ENCODE data around the gene YARS1.
"Not testable (repeated sequence)": the region's sequence is repeated elsewhere in the genome, so short reads cannot be mapped to it uniquely, and the experiment has no call there.

The YARS1 gene

GRCh38 chr1:32808580-32808979 is 8.6 kb downstream of the YARS1 start:
- TF ChIP-seq, protein P1, sequence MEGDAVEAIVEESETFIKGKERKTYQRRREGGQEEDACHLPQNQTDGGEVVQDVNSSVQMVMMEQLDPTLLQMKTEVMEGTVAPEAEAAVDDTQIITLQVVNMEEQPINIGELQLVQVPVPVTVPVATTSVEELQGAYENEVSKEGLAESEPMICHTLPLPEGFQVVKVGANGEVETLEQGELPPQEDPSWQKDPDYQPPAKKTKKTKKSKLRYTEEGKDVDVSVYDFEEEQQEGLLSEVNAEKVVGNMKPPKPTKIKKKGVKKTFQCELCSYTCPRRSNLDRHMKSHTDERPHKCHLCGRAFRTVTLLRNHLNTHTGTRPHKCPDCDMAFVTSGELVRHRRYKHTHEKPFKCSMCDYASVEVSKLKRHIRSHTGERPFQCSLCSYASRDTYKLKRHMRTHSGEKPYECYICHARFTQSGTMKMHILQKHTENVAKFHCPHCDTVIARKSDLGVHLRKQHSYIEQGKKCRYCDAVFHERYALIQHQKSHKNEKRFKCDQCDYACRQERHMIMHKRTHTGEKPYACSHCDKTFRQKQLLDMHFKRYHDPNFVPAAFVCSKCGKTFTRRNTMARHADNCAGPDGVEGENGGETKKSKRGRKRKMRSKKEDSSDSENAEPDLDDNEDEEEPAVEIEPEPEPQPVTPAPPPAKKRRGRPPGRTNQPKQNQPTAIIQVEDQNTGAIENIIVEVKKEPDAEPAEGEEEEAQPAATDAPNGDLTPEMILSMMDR (IDR thresholded peaks at IDR 0.05; ENCODE audit: control insufficient read depth, insufficient read depth, low read depth, low read length, missing control alignments): no peak
- DNase-seq (ENCODE audit: low read depth): no peak
- H3K4me3 ChIP-seq (ENCODE audit: control insufficient read depth, low read depth, low read length): no peak overlapping the region

DNA sequence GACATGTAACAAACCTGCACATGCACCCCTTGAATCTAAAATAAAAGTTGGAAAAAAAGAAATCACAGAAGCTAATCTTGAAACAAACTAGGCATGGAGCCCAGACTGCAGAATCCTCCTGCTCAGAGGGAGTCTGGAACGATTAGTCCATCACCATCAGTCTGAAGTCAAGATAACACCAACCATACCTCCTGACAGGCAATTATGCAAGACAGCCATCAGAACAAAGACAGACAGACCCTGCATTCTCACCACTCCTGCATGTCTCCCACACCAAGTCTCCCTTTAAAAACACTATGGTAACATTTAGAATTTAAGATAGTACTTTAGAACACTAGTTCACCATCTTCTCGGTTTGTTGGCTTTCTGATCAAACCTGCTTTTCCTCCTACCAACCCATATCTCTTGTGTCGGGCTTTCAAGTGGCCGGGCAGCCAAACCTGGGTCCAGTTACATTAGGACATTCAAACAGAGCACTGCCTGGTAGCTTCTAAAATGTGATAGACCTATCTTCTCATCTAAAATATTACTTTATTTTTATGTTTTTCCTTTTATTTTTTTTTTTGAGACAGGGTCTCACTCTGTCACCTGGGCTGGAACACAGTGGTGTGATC is 10.1 kb downstream of the YARS1 start:
- H3K4me3 ChIP-seq (ENCODE audit: control insufficient read depth, low read depth, low read length): no peak overlapping the region
- TF ChIP-seq, protein P1 (IDR thresholded peaks at IDR 0.05; ENCODE audit: control insufficient read depth, insufficient read depth, low read depth, low read length, missing control alignments): no peak
- no peak for DNase-seq (ENCODE audit: low read depth)

GRCh38 chr1:32806290-32806689 is 10.9 kb downstream of the YARS1 start:
- H3K4me3 ChIP-seq (ENCODE audit: control insufficient read depth, low read depth, low read length): no peak overlapping the region
- TF ChIP-seq, protein P1 (IDR thresholded peaks at IDR 0.05; ENCODE audit: control insufficient read depth, insufficient read depth, low read depth, low read length, missing control alignments): no peak
- no peak for DNase-seq (ENCODE audit: low read depth)

GRCh38 chr1:32804460-32804859 is 12.7 kb downstream of the YARS1 start:
- not testable (repeated sequence) for DNase-seq (ENCODE audit: low read depth); H3K4me3 ChIP-seq (ENCODE audit: control insufficient read depth, low read depth, low read length)

GRCh38 chr1:32801096-32801715 is 16.0 kb downstream of the YARS1 start:
- no peak for DNase-seq (ENCODE audit: low read depth)
- TF ChIP-seq, protein P1 (IDR thresholded peaks at IDR 0.05; ENCODE audit: control insufficient read depth, insufficient read depth, low read depth, low read length, missing control alignments): no peak
- no peak overlapping the region for H3K4me3 ChIP-seq (ENCODE audit: control insufficient read depth, low read depth, low read length)

- TF ChIP-seq, protein P1 (IDR thresholded peaks at IDR 0.05; ENCODE audit: control insufficient read depth, insufficient read depth, low read depth, low read length, missing control alignments): no peak
- no peak for DNase-seq (ENCODE audit: low read depth)
- H3K4me3 ChIP-seq (ENCODE audit: control insufficient read depth, low read depth, low read length): no peak overlapping the region
Observed at GRCh38 chr1:32798679-32799416, 18.3 kb downstream of the YARS1 start.

GRCh38 chr1:32798191-32798590 is 19.0 kb downstream of the YARS1 start:
- no peak for DNase-seq (ENCODE audit: low read depth)
- TF ChIP-seq, protein P1 (IDR thresholded peaks at IDR 0.05; ENCODE audit: control insufficient read depth, insufficient read depth, low read depth, low read length, missing control alignments): no peak
- H3K4me3 ChIP-seq (ENCODE audit: control insufficient read depth, low read depth, low read length): no peak overlapping the region
